ENCODE results near the gene SPINK13. TPM values are rescaled to one million over a fixed set of nuclear protein-coding genes. Genes with fewer than 3 reads are reported as not detected.
A peak's percentile ranks its signal among the peaks of the same experiment; 100 is the strongest.
"Not testable (repeated sequence)": the region's sequence is repeated elsewhere in the genome, so short reads cannot be mapped to it uniquely, and the experiment has no call there.

SPINK13 gene
- total RNA-seq, 1 donor from 2014 or later: not detected

DNA sequence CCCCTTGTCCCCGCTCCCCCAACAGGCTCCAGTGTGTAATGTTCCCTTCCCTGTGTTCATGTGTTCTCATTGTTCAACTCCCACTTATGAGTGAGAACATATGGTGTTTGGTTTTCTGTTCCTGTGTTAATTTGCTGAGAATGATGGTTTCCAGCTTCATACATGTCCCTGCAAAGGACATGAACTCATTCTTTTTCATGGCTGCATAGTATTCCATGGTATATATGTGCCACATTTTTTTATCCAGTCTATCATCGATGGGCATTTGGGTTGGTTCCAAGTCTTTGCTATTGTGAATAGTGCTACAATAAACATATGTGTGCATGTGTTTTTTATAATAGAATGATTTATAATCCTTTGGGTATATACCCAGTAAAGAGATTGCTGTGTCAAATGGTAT lies 6.5 kb downstream of the SPINK13 start:
- H3K4me3 Mint-ChIP-seq; H3K36me3 Mint-ChIP-seq (ENCODE audit: low read depth); H3K27me3 Mint-ChIP-seq (ENCODE audit: insufficient read depth); H3K4me1 Mint-ChIP-seq (ENCODE audit: low read depth); intact Hi-C loops (cut with micrococcal nuclease); DNase-seq (ENCODE audit: low spot score); H3K27ac Mint-ChIP-seq: not testable (repeated sequence)
- peaks cover 29% of the 10 kb centered on the region for H3K9me3 Mint-ChIP-seq

- H3K27ac Mint-ChIP-seq; intact Hi-C loops (cut with micrococcal nuclease); H3K4me3 Mint-ChIP-seq; H3K4me1 Mint-ChIP-seq (ENCODE audit: low read depth); DNase-seq (ENCODE audit: low spot score); H3K36me3 Mint-ChIP-seq (ENCODE audit: low read depth); H3K27me3 Mint-ChIP-seq (ENCODE audit: insufficient read depth): not testable (repeated sequence)
- H3K9me3 Mint-ChIP-seq: peaks cover 28% of the 10 kb centered on the region
Observed at GRCh38 chr5:148280893-148281292, 12.3 kb downstream of the SPINK13 start.

DNA sequence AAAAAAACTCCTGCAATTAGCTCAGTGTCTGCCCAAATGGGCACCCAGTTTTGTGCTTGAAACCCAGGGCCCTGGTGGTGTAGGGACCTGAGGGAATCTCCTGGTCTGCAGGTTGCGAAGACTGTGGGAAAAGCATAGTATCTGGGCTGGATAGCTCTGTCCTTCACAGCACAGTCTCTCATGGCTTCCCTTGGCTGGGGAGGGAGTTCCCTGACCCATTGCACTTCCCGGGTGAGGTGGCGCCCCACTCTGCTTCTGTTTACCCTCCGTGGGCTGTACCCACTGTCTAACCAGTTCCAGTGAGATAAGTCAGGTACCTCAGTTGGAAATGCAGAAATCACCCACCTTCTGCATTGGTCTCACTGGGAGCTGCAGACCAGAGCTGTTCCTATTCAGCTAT lies 12.7 kb downstream of the SPINK13 start:
- H3K4me1 Mint-ChIP-seq (ENCODE audit: low read depth); H3K4me3 Mint-ChIP-seq; H3K36me3 Mint-ChIP-seq (ENCODE audit: low read depth); intact Hi-C loops (cut with micrococcal nuclease); DNase-seq (ENCODE audit: low spot score); H3K27ac Mint-ChIP-seq; H3K27me3 Mint-ChIP-seq (ENCODE audit: insufficient read depth): not testable (repeated sequence)
- H3K9me3 Mint-ChIP-seq: peaks cover 24% of the 10 kb centered on the region

- DNase-seq (ENCODE audit: low spot score): no peak
- H3K4me3 Mint-ChIP-seq: no peak overlapping the region
- no peak overlapping the region for H3K27ac Mint-ChIP-seq
- H3K36me3 Mint-ChIP-seq (ENCODE audit: low read depth): no peaks in the 10 kb centered on the region
- H3K4me1 Mint-ChIP-seq (ENCODE audit: low read depth): no peaks in the 10 kb centered on the region
- intact Hi-C loops (cut with micrococcal nuclease): loop anchor here (5.0 kb wide), 1 partner anchor 442 kb away; no protein-coding TSS in a partner anchor
- H3K27me3 Mint-ChIP-seq (ENCODE audit: insufficient read depth): no peaks in the 10 kb centered on the region
- no peaks in the 10 kb centered on the region for H3K9me3 Mint-ChIP-seq
Observed at GRCh38 chr5:148290271-148291195, 21.9 kb downstream of the SPINK13 start.

GRCh38 chr5:148297731-148298130 lies 29.1 kb downstream of the SPINK13 start:
- no peaks in the 10 kb centered on the region for H3K27me3 Mint-ChIP-seq (ENCODE audit: insufficient read depth)
- H3K4me3 Mint-ChIP-seq: no peak overlapping the region
- H3K36me3 Mint-ChIP-seq (ENCODE audit: low read depth): no peaks in the 10 kb centered on the region
- no peak for DNase-seq (ENCODE audit: low spot score)
- H3K4me1 Mint-ChIP-seq (ENCODE audit: low read depth): no peaks in the 10 kb centered on the region
- no peak overlapping the region for H3K27ac Mint-ChIP-seq
- intact Hi-C loops (cut with micrococcal nuclease): no loop called here
- H3K9me3 Mint-ChIP-seq: no peaks in the 10 kb centered on the region

DNA sequence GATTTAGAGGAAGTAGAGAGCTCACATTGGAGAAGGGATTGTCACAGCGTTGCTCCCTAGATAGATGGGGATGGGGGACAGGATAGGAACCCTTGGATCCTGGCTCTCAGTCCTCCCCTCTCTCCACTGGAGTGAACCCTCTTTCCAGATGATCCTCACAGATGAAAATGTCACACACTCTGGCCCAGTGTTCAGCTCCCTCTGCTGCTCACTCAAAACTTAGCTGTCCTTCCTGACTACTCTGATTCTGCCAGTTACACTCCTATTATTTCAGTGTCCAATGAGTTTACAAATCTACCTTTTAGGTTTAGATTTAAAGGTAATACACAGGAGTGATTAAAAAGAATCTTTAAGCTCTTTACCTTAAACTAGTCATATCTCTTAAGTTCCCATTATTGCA lies 37.9 kb downstream of the SPINK13 start:
- no peak for DNase-seq (ENCODE audit: low spot score)
- no peaks in the 10 kb centered on the region for H3K4me1 Mint-ChIP-seq (ENCODE audit: low read depth)
- H3K36me3 Mint-ChIP-seq (ENCODE audit: low read depth): no peaks in the 10 kb centered on the region
- H3K9me3 Mint-ChIP-seq: no peaks in the 10 kb centered on the region
- H3K27ac Mint-ChIP-seq: no peak overlapping the region
- intact Hi-C loops (cut with micrococcal nuclease): no loop called here
- H3K27me3 Mint-ChIP-seq (ENCODE audit: insufficient read depth): peaks cover 3% of the 10 kb centered on the region
- no peak overlapping the region for H3K4me3 Mint-ChIP-seq

- H3K9me3 Mint-ChIP-seq: no peaks in the 10 kb centered on the region
- no peaks in the 10 kb centered on the region for H3K36me3 Mint-ChIP-seq (ENCODE audit: low read depth)
- intact Hi-C loops (cut with micrococcal nuclease): no loop called here
Observed at GRCh38 chr5:148309019-148309418, 40.4 kb downstream of the SPINK13 start.

DNA sequence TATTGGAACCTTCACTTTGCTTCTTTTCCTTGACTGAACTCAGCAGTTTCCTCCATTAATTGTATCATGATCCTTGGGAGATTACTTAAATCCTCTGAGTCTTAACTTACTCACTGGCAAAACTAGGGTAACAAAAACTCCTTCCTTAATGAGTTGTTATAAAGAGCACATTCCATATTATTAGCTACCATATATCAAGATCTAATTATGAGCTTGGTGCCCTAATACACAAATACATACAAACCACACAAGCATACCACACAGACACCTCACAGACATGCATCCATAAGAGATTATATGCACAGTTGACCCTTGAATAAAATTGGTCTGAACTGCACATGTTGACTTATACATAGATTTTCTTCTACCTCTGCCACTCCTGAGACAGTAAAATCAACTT lies 41.2 kb downstream of the SPINK13 start:
- peaks cover 3% of the 10 kb centered on the region for H3K27me3 Mint-ChIP-seq (ENCODE audit: insufficient read depth)
- no peaks in the 10 kb centered on the region for H3K9me3 Mint-ChIP-seq
- H3K4me3 Mint-ChIP-seq: no peak overlapping the region
- no peak overlapping the region for H3K27ac Mint-ChIP-seq
- intact Hi-C loops (cut with micrococcal nuclease): no loop called here
- DNase-seq (ENCODE audit: low spot score): no peak
- no peaks in the 10 kb centered on the region for H3K36me3 Mint-ChIP-seq (ENCODE audit: low read depth)
- H3K4me1 Mint-ChIP-seq (ENCODE audit: low read depth): no peaks in the 10 kb centered on the region

More at GRCh38 chr5:148309019-148309418, 40.4 kb downstream of the SPINK13 start:
- Mint-ChIP-seq H3K27ac (no peak overlapping the region), H3K4me1 (ENCODE audit: low read depth) (no peaks in the 10 kb centered on the region), H3K4me3 (no peak overlapping the region), H3K27me3 (ENCODE audit: insufficient read depth) (peaks cover 3% of the 10 kb centered on the region)
- no peak for DNase-seq (ENCODE audit: low spot score)

GRCh38 chr5:148311484-148311883 lies 42.9 kb downstream of the SPINK13 start:
- no peak for DNase-seq (ENCODE audit: low spot score)
- Mint-ChIP-seq H3K4me1 (ENCODE audit: low read depth) (no peaks in the 10 kb centered on the region), H3K27me3 (ENCODE audit: insufficient read depth) (no peaks in the 10 kb centered on the region), H3K9me3 (no peaks in the 10 kb centered on the region), H3K27ac (no peak overlapping the region), H3K36me3 (ENCODE audit: low read depth) (no peaks in the 10 kb centered on the region), H3K4me3 (no peak overlapping the region)
- intact Hi-C loops (cut with micrococcal nuclease): no loop called here

GRCh38 chr5:148312153-148312552 lies 43.6 kb downstream of the SPINK13 start, which contains the start of gene SPINK7:
SPINK7 (plus strand) TSS chr5:148312423; CDS start chr5:148312484, 61 bp downstream.
- Mint-ChIP-seq H3K4me1 (ENCODE audit: low read depth) (no peaks in the 10 kb centered on the region), H3K27ac (no peak within 1 kb of the TSS), H3K4me3 (no peak within 1 kb of the TSS), H3K36me3 (ENCODE audit: low read depth) (no peaks in the 10 kb centered on the region), H3K9me3 (no peaks in the 10 kb centered on the region), H3K27me3 (ENCODE audit: insufficient read depth) (no peaks in the 10 kb centered on the region)
- intact Hi-C loops (cut with micrococcal nuclease): no loop called here
- no peak for DNase-seq (ENCODE audit: low spot score)

DNA sequence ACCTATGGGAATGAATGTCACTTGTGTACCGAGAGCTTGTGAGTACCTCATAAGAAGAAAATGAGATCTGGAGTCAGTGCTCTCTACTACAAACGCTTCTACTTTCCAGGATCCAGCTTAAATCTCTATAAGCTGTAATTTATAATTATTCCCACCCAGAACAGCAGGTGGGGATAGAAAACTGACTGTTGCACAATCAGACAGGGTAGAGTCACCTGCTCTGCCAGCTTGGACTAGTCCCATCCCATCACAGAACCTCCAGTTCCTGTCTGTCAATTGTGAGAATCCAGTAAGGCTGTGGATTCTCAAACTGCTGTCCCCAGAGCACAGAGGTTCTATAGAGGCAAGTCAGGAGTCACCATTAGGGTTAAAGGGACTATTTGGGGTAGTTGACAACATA lies 45.6 kb downstream of the SPINK13 start:
- no peaks in the 10 kb centered on the region for H3K27me3 Mint-ChIP-seq (ENCODE audit: insufficient read depth)
- intact Hi-C loops (cut with micrococcal nuclease): no loop called here
- H3K9me3 Mint-ChIP-seq: no peaks in the 10 kb centered on the region
- no peaks in the 10 kb centered on the region for H3K4me1 Mint-ChIP-seq (ENCODE audit: low read depth)
- no peak overlapping the region for H3K27ac Mint-ChIP-seq
- H3K36me3 Mint-ChIP-seq (ENCODE audit: low read depth): no peaks in the 10 kb centered on the region
- DNase-seq (ENCODE audit: low spot score): no peak
- no peak overlapping the region for H3K4me3 Mint-ChIP-seq

DNA sequence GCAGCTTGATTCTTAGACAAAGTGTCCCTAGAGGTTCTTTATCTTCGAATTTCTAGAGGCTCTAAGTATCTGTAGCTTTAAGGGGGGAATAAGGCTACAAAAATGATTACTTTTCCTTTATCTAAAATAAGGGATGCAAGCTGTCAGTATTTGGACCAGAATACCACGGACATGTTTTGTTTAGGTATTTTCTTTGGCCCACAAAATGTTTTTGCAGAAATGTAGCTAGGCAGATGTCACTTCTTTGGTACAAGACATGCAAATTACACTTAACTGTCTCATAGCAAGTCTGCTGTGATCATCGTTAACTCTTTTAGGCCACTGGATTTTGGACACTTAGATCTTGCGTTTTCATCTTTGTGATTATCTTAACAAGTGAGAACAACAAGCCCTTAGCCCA lies 46.1 kb downstream of the SPINK13 start:
- Mint-ChIP-seq H3K4me3 (no peak overlapping the region), H3K27me3 (ENCODE audit: insufficient read depth) (no peaks in the 10 kb centered on the region), H3K36me3 (ENCODE audit: low read depth) (no peaks in the 10 kb centered on the region), H3K4me1 (ENCODE audit: low read depth) (no peaks in the 10 kb centered on the region), H3K9me3 (no peaks in the 10 kb centered on the region), H3K27ac (no peak overlapping the region)
- intact Hi-C loops (cut with micrococcal nuclease): no loop called here
- no peak for DNase-seq (ENCODE audit: low spot score)

DNA sequence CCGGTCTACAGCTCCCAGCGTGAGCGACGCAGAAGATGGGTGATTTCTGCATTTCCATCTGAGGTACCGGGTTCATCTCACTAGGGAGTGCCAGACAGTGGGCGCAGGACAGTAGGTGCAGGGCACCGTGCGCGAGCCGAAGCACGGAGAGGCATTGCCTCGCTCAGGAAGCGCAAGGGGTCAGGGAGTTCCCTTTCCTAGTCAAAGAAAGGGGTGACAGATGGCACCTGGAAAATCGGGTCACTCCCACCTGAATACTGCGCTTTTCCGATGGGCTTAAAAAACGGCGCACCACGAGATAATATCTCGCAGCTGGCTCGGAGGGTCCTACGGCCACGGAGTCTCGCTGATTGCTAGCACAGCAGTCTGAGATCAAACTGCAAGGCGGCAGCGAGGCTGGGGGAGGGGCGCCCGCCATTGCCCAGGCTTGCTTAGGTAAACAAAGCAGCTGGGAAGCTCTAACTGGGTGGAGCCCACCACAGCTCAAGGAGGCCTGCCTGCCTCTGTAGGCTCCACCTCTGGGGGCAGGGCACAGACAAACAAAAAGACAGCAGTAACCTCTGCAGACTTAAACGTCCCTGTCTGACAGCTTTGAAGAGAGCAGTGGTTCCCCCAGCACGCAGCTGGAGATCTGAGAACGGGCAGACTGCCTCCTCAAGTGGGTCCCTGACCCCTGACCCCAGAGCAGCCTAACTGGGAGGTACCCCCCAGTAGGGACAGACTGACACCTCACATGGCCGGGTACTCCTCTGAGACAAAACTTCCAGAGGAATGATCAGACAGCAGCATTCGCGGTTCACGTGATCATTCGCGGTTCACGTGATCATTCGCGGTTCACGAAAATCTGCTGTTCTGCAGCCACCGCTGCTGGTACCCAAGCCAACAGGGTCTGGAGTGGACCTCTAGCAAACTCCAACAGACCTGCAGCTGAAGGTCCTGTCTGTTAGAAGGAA lies 51.7 kb downstream of the SPINK13 start:
- H3K9me3 Mint-ChIP-seq; H3K4me1 Mint-ChIP-seq (ENCODE audit: low read depth); DNase-seq (ENCODE audit: low spot score); H3K27me3 Mint-ChIP-seq (ENCODE audit: insufficient read depth); intact Hi-C loops (cut with micrococcal nuclease); H3K36me3 Mint-ChIP-seq (ENCODE audit: low read depth); H3K27ac Mint-ChIP-seq: not testable (repeated sequence)
- peak overlapping the region; percentile 24 for H3K4me3 Mint-ChIP-seq
